Astrocyte of the spinal cord (primary cell): ENCODE measurements around the gene SLC12A4.

Experiments
- DNase-seq: peaks from one replicate; pipeline ENCODE4 v3.0.0; 2011; ENCODE audit warnings: low read depth, low spot score
- H3K4me3 ChIP-seq: 2 replicates; pipeline ENCODE4 v1.5.1; 2011; ENCODE audit warnings: low read depth, mild to moderate bottlenecking, low read length, moderate library complexity
- in situ Hi-C: cut with HindIII; loops from 2 replicates; pipeline ENCODE4 v1.10.0; 2017; ENCODE audit warnings: low sequenced_read_pairs
- TF ChIP-seq, protein P1 (sequence below): IDR thresholded peaks from 2 replicates; pipeline ENCODE4 v1.5.1; 2012; ENCODE audit warnings: low read depth, mild to moderate bottlenecking, low read length, inconsistent platforms

Gene SLC12A4

DNA sequence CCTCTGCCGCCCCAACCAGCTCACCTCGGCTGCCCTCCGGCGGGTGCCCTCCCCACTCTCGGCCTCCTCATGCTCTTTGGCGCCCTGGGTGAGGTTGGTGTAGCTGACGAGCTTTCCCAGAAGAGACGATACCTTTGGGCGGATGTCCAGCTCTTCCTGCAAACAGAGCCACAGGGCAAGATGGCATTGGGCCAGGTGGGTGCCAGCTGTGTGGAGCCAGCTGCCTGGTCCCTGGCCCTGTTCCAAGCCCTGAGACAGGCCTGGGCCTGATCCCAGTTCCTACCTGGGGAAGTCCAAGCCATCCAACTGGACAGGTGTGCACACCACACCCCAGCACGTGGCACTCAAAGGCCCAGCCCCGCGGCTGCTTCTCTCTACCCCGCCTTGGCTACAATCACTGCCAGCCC lies 6.9 kb downstream of the SLC12A4 start:
- TF ChIP-seq, protein P1, sequence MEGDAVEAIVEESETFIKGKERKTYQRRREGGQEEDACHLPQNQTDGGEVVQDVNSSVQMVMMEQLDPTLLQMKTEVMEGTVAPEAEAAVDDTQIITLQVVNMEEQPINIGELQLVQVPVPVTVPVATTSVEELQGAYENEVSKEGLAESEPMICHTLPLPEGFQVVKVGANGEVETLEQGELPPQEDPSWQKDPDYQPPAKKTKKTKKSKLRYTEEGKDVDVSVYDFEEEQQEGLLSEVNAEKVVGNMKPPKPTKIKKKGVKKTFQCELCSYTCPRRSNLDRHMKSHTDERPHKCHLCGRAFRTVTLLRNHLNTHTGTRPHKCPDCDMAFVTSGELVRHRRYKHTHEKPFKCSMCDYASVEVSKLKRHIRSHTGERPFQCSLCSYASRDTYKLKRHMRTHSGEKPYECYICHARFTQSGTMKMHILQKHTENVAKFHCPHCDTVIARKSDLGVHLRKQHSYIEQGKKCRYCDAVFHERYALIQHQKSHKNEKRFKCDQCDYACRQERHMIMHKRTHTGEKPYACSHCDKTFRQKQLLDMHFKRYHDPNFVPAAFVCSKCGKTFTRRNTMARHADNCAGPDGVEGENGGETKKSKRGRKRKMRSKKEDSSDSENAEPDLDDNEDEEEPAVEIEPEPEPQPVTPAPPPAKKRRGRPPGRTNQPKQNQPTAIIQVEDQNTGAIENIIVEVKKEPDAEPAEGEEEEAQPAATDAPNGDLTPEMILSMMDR: no peak
- in situ Hi-C loops: no loop called here
- H3K4me3 ChIP-seq: no peak overlapping the region
- no peak for DNase-seq

DNA sequence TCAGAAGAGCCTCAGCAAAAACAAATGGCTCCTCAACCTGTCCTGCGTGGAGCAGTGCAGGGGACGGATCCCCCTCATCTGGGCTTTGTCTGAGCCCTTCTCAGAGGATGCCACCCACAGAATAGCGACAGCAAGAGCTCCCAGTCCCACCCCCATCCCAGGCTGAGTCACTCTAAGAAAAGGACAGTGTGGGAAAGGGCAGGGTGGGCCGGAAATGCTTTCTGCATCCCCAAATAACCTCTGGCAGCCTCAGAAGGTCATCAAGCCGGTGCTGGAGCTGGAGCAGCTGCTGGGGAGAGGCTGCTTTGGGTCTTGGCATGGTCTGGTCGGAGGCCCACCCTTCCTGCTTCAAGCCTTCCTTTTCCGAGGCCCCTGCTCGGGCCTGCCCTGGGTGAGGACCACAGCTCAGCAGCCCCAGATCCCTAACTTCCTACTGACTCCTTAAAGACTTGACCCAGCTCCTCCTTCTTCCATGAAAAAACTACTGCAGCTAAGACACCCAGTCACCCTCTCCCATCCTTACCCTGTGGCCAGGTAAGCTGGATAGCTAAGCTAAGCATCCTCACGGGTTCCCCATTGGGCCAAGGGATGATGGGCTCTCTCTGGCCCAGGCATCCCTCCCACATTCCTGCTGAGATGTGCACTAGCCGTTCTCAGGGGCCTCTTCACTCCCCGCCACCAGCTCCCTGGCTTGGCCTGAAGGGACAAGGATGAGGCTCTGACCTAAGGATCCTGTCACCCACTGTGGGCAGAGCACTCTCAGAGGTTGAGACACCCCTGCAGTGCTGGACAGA lies 8.7 kb downstream of the SLC12A4 start:
- H3K4me3 ChIP-seq: no peak overlapping the region
- in situ Hi-C loops: no loop called here
- TF ChIP-seq, protein P1: no peak
- no peak for DNase-seq

GRCh38 chr16:67957622-67958021 lies 10.8 kb downstream of the SLC12A4 start:
- TF ChIP-seq, protein P1: no peak
- in situ Hi-C loops: no loop called here
- no peak for DNase-seq
- H3K4me3 ChIP-seq: no peak overlapping the region

DNA sequence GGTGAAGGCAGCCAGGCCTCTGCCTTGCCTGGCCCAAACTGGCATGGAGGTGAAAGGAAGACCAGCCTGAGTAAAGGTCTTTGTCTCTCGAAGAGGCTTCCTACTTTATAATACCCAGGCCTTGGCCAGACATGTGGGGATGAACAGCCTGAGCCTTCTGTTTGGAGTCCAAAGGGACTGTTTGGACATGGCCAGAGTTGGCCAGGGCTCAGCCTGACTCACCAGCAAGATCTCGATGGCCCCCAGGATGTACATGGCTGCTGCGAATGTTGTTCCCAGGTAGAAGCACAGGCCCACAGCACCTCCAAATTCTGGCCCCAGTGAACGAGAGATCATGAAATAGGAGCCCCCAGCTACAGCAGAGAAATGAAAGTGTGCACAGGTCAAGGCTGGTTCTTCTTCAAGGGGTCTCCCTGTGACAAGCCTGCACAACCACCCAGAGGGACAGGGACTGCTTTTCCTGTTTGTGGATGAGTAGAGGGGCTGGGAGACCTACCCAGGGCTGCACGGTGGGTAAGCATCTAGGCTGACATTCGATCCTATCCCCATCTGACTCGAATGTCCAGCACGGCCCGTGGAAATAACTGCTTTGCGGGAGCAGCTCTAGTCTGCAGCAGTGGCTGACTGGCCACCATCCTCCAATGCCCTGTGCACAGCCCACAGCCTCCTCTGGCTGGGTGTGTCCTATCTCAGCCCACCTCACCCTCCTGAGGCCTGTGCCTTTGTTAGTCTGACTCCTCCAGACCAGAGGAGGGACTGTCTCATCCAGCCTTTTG lies 13.8 kb downstream of the SLC12A4 start:
- no peak for DNase-seq
- TF ChIP-seq, protein P1: no peak
- in situ Hi-C loops: no loop called here
- no peak overlapping the region for H3K4me3 ChIP-seq

DNA sequence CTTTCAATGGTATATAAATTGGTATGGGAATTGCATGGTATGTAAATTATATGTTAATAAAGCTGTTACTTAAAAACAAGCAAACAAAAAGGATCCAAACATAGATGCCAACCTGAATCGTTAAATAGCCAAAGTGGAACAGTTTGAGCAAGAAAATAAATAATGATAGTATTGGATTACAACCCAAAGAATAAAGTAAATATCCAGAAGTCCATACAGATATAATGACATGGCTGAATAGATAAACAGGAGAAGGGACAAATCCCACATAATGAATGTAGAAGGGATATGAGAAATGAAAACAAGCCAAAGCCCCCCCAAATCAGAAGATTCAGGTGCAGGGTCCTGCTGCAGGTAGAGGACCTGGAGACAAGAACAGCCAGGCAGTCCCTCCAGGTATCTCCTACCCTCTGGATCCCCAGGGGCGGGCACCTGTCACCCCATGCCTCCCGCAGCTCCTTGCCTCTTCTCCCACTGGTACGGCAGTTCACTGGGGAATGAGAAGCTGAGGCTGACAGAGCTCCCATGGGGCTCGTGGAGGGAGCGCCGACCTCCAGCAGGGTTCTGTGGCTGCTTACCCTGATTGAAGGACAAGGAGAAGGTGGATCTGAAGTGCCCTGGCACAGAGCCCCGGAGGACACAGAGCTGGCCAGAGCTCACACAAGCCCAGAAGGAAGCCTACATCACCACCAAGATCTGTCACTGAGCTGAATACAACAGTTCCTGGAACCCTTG lies 14.6 kb downstream of the SLC12A4 start:
- no peak for DNase-seq
- in situ Hi-C loops: no loop called here
- H3K4me3 ChIP-seq: no peak overlapping the region
- TF ChIP-seq, protein P1: no peak

DNA sequence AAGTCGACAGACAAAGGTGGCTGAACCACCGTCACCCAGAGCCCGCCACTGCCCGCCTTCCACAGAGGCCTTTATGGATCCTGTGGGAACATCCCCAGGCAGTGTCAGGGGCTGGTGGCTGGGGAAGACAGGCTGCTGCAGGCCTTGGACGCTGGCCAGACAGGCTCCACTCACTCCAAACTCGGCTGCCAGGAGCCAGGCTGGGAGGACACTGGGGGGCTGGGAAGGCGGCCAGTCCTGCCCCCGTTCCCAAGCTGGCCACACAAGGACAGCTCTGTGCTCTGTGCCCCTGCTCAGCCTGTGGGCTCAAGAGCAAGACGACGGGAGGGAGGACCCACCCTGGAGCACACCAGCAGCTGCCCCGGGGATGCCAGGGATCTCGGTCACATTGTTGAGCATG lies 17.0 kb downstream of the SLC12A4 start:
- TF ChIP-seq, protein P1: no peak
- no peak for DNase-seq
- no peak overlapping the region for H3K4me3 ChIP-seq
- in situ Hi-C loops: no loop called here
